Omental fat pad (tissue), 4 donors: ENCODE results near the gene CDC42EP4. TPM values are rescaled to one million over a fixed set of nuclear protein-coding genes. Genes with fewer than 3 reads are reported as not detected.
A peak's percentile ranks its signal among the peaks of the same experiment; 100 is the strongest.

ENCODE experiments used
- ATAC-seq: fragments of 150-250 bp; one replicate; pipeline ENCODE4 v1.9.1; 2016; ENCODE audit warnings: mild to moderate bottlenecking, moderate library complexity; ENCODE audit not compliant: low FRiP score
- DNase-seq: peaks from one replicate; pipeline ENCODE4 v3.0.0-alpha.2; 2019; ENCODE audit warnings: low spot score
- CTCF ChIP-seq, 3 donors: fragments of 450-650 bp; IDR thresholded peaks; one replicate each; pipeline ENCODE4 v1.5.1; 2016 to 2017; ENCODE audit warnings: antibody characterized with exemption in 3 of 3, mild to moderate bottlenecking in 3 of 3, moderate library complexity in 2 of 3
- total RNA-seq, 4 donors: library from RNA; depleted of rRNA; stranded (reverse); fragments of >200 nt; gene quantifications; one replicate each; pipeline ENCODE4 v1.1.0, GENCODE V29; 2016

The CDC42EP4 gene
- total RNA-seq, 4 donors from 2014 or later: 137 to 224 (median 181) TPM

GRCh38 chr17:73331060-73331459, 19.3 kb upstream of the CDC42EP4 start:
- no peak for ATAC-seq
- no peak for TF ChIP-seq CTCF (IDR thresholded peaks at IDR 0.05)
- DNase-seq: no peak

- no peak for TF ChIP-seq CTCF (IDR thresholded peaks at IDR 0.05)
- ATAC-seq: no peak
- DNase-seq: no peak
Observed at GRCh38 chr17:73327676-73328075, 15.9 kb upstream of the CDC42EP4 start.

GRCh38 chr17:73325527-73325842, 13.7 kb upstream of the CDC42EP4 start:
- DNase-seq (no peak), ATAC-seq (peak; percentile 85)
- TF ChIP-seq CTCF (IDR thresholded peaks at IDR 0.05): no peak

- no peak for ATAC-seq
- no peak for TF ChIP-seq CTCF (IDR thresholded peaks at IDR 0.05)
- no peak for DNase-seq
Observed at GRCh38 chr17:73324711-73325526, 13.1 kb upstream of the CDC42EP4 start.

GRCh38 chr17:73324160-73324475, 12.3 kb upstream of the CDC42EP4 start:
- TF ChIP-seq CTCF (IDR thresholded peaks at IDR 0.05): no peak
- ATAC-seq (peak; percentile 38), DNase-seq (no peak)

GRCh38 chr17:73323409-73324159, 11.8 kb upstream of the CDC42EP4 start:
- no peak for DNase-seq
- no peak for TF ChIP-seq CTCF (IDR thresholded peaks at IDR 0.05)
- no peak for ATAC-seq
